ENCODE results near the gene C11orf86. TPM values are rescaled to one million over a fixed set of nuclear protein-coding genes. Genes with fewer than 3 reads are reported as not detected.

The C11orf86 gene
- total and polyA plus RNA-seq, 2 donors (not counting 3 experiments of a cell fraction or from before 2014, with no cell fraction given) = not detected

DNA sequence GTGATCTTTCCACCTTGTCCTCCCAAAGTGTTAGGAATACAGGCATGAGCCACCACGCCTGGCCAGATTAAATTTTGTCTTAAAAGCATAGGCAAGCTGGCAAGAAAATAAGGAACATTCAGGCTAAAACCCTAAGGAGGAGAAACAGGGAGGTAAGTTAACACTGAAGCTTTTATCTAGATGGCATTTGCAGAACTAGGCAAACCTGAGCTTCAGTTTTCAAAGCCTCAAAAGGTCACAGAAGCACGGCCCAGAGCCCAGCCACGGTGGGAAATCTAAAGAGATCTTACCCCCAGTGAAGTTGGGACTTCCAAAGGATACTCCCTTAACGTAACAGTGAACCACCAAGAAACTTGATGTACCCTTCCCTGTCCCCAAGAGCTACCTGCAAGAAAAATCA is 45.4 kb upstream of the C11orf86 start:
- H3K4me1 ChIP-seq (ENCODE audit: control insufficient read depth, extremely low read depth, insufficient read depth, low read length) = no peaks in the 10 kb centered on the region
- no peaks in the 10 kb centered on the region for H3K36me3 ChIP-seq (ENCODE audit: control insufficient read depth in 2 of 2, extremely low read depth in 1 of 2, insufficient read depth in 2 of 2, low read length in 2 of 2)
- TF ChIP-seq POLR2A (IDR thresholded peaks at IDR 0.05; ENCODE audit: low read depth, low read length) (no peak), MYC (IDR thresholded peaks at IDR 0.05; ENCODE audit: low read depth, low read length) (no peak), JUN (IDR thresholded peaks at IDR 0.05; ENCODE audit: borderline replicate concordance, insufficient read depth, insufficient read length, low read depth) (no peak), GATA2 (IDR thresholded peaks at IDR 0.05; ENCODE audit: insufficient read depth, insufficient read length, low read depth, low read length) (no peak), EZH2 (IDR thresholded peaks at IDR 0.05; ENCODE audit: borderline replicate concordance, low read depth, low read length, severe bottlenecking) (no peak), POLR2AphosphoS5 (IDR thresholded peaks at IDR 0.05; ENCODE audit: insufficient read depth, low read depth, low read length) (no peak), FOS (IDR thresholded peaks at IDR 0.05; ENCODE audit: borderline replicate concordance, insufficient read depth, low read length) (no peak)
- TF ChIP-seq, protein P1, sequence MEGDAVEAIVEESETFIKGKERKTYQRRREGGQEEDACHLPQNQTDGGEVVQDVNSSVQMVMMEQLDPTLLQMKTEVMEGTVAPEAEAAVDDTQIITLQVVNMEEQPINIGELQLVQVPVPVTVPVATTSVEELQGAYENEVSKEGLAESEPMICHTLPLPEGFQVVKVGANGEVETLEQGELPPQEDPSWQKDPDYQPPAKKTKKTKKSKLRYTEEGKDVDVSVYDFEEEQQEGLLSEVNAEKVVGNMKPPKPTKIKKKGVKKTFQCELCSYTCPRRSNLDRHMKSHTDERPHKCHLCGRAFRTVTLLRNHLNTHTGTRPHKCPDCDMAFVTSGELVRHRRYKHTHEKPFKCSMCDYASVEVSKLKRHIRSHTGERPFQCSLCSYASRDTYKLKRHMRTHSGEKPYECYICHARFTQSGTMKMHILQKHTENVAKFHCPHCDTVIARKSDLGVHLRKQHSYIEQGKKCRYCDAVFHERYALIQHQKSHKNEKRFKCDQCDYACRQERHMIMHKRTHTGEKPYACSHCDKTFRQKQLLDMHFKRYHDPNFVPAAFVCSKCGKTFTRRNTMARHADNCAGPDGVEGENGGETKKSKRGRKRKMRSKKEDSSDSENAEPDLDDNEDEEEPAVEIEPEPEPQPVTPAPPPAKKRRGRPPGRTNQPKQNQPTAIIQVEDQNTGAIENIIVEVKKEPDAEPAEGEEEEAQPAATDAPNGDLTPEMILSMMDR (IDR thresholded peaks at IDR 0.05; ENCODE audit: extremely low read depth in 1 of 2, insufficient read depth in 1 of 2, low read depth in 1 of 2, low read length in 2 of 2) = no peak
- TF ChIP-seq, protein P2, sequence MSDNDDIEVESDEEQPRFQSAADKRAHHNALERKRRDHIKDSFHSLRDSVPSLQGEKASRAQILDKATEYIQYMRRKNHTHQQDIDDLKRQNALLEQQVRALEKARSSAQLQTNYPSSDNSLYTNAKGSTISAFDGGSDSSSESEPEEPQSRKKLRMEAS (IDR thresholded peaks at IDR 0.05; ENCODE audit: insufficient read depth, insufficient read length) = no peak
- CTCF ChIA-PET = no interaction called here
- no peak overlapping the region for H2AFZ ChIP-seq (ENCODE audit: low read depth, low read length)
- H3K9me1 ChIP-seq (replicated peaks; ENCODE audit: control insufficient read depth, extremely low read depth, insufficient read depth, low read length) = no peaks in the 10 kb centered on the region
- intact Hi-C loops (cut with micrococcal nuclease) (no loop called here), dilution Hi-C loops (cut with MboI; ENCODE audit: extremely low pct_ligation_motif_present, low sequenced_read_pairs) (no loop called here)
- FAIRE-seq (no peak), DNase-seq (ENCODE audit: low read depth, low spot score) (no peak)
- H3K9me3 ChIP-seq (replicated peaks; ENCODE audit: control insufficient read depth, insufficient read depth, low read length) = no peaks in the 10 kb centered on the region
- BruUV-seq (replicated peaks) = no TSS peak
- no peak overlapping the region for H3K4me2 ChIP-seq (ENCODE audit: insufficient read depth, low read length)
- H3K27ac ChIP-seq (ENCODE audit: insufficient read depth, low read depth, low read length) = no peak overlapping the region
- no peaks in the 10 kb centered on the region for H4K20me1 ChIP-seq (replicated peaks; ENCODE audit: control insufficient read depth, extremely low read depth, insufficient read depth, low read length)
- no peaks in the 10 kb centered on the region for H3K27me3 ChIP-seq (ENCODE audit: control insufficient read depth in 2 of 2, insufficient read depth in 2 of 2, low read length in 2 of 2)
- H3K9ac ChIP-seq (replicated peaks; ENCODE audit: extremely low read depth, insufficient read depth, low read length) = no peak overlapping the region
- H3K79me2 ChIP-seq (ENCODE audit: control insufficient read depth, insufficient read depth, low read length) = no peaks in the 10 kb centered on the region
- no peak overlapping the region for H3K4me3 ChIP-seq (replicated peaks in 1 of 3; ENCODE audit: insufficient read depth in 1 of 3, low read depth in 1 of 3, low read length in 3 of 3)
- POLR2A ChIA-PET = no interaction called here
